Activated T-helper 9 cell treated with anti-CD3 and anti-CD28 coated beads, Interleukin-2, amount 50 U/mL, for 16 hours (primary cell): ENCODE results near the gene EGR1.
"Not testable (repeated sequence)": the region's sequence is repeated elsewhere in the genome, so short reads cannot be mapped to it uniquely, and the experiment has no call there.

Experiments used
- DNase-seq: peaks from one replicate; pipeline ENCODE4 v3.0.0-alpha.2; 2020; ENCODE audit warnings: low read depth

EGR1 gene

DNA sequence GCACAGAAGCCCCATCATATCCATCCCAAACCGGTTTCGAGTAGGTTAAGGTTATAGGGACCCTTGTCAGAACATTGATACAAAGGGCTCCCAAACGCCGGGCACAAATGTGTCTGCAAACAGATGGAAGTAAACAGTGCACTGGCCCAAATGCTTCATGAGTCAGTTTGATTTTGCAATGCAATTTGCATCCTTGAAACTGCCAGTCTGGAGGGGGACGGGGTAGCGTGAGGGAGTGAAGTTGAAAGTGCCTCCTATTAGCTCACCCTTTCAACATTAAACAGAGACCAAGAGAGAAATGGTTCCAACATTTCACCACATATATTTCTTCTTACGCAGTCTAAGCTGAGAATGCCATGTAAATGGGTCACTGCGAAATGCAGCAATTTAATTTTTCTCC lies 42.2 kb downstream of the EGR1 start:
- not testable (repeated sequence) for DNase-seq

GRCh38 chr5:138508958-138509357 lies 43.7 kb downstream of the EGR1 start:
- no peak for DNase-seq

GRCh38 chr5:138514021-138514420 lies 48.7 kb downstream of the EGR1 start:
- DNase-seq = no peak

DNA sequence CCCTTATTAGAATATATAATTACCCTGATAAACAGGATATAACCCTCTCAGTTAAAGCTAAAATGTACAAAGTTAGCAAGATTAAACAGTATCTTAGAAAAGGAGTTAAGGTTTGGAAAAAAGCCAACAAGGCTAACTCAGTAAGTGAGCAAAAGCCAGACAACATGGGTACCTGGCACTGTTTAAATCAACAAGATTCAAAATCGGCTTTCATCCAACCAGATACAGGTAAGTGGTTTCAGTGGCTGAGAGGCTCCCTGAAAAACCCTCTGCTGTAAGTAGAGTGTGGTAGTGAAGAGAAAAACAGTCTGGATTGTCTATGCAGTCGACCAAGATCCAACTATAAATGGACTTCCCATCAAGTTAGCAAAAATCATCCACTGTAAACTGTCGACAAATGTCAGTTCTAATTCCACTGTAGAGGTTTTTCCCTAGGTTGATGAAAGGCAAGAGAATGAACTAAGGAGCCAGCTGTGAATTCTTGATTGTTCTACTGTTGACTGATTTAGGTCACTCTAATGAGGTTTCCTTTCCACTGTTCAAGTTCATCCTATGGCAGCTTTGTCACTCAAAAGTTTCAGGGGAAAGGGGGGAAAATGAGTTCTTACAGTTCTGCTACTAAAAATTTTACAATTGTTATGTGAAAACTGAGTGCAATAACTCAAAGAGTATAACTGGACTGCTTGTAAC lies 50.4 kb downstream of the EGR1 start:
- no peak for DNase-seq

GRCh38 chr5:138517437-138517836 lies 52.2 kb downstream of the EGR1 start:
- no peak for DNase-seq
